ENCODE data around the gene NCAPH2. TPM values are rescaled to one million over a fixed set of nuclear protein-coding genes. Genes with fewer than 3 reads are reported as not detected.

NCAPH2 gene
- polyA plus RNA-seq, 12 donors: 22.0 to 33.1 (median 29.8) TPM; not detected in 1

DNA sequence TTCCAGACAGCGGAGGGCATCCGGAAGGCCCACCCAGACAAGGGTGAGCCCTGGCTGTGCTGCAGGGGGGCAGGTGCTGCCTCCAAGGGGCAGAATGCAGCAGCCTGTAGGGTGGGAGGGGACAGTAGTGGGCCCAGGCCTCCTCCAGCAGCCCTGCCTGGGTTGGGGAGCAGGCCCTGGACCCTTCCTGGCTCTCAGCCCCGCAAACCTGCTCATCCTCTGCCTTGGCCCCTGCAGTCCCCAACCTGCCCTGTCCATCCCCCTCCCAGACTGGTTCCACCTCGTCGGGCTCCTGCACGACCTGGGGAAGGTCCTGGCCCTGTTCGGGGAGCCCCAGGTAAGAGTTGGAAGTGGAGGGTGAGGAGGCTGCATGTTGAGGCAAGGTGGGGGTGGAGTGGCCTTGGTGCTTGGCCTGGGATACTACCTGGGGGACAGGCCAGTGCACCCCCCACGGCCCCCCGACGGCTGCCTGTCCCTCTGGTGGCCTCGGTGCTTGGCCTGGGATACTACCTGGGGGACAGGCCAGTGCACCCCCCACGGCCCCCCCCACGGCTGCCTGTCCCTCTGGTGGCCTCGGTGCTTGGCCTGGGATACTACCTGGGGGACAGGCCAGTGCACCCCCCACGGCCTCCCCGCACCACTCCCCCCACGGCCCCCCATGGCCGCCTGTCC is 19.9 kb upstream of the NCAPH2 start:
- DNase-seq: no peak

DNA sequence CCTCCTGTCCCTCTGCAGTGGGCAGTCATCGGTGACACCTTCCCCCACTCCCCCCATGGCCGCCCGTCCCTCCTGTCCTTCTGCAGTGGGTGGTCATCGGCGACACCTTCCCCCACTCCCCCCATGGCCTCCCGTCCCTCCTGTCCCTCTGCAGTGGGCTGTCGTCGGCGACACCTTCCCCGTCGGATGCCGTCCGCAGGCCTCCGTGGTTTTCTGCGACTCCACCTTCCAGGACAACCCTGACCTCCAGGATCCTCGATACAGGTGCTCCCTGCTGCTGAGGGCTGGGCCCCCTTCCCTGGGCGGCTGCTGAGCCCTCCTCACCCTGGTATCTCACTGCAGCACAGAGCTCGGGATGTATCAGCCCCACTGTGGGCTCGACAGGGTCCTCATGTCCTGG is 19.1 kb upstream of the NCAPH2 start:
- DNase-seq: no peak

- DNase-seq: no peak
Measured at GRCh38 chr22:50489363-50490243, 18.4 kb upstream of the NCAPH2 start.

GRCh38 chr22:50490531-50491308 is 17.3 kb upstream of the NCAPH2 start:
- no peak for DNase-seq

DNA sequence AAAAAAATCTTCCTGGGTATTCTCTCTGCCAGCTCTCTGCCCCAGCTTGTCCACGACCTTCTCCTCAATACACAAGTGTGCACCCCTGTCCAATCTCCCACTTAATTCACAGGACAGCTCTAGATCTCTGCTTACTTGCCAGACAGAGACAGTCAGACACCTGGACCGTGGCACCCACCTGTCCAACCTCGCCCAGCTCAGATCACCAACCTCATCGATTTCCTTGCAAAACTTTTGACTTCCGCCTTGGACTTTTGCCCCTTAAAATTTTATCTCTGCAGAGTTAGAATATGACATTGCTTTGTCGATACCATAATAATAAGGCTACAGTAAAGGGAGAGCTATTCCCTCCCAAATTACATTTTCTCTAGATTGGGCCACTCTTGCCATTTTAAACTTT is 10.9 kb upstream of the NCAPH2 start:
- no peak for DNase-seq

- DNase-seq: peak; percentile 35
Measured at GRCh38 chr22:50498322-50498890, 9.6 kb upstream of the NCAPH2 start.

- DNase-seq: no peak
Measured at GRCh38 chr22:50500452-50500851, 7.6 kb upstream of the NCAPH2 start.

GRCh38 chr22:50502096-50502495 is 5.9 kb upstream of the NCAPH2 start:
- no peak for DNase-seq

- DNase-seq: no peak
Measured at GRCh38 chr22:50502628-50503474, 5.2 kb upstream of the NCAPH2 start.

- DNase-seq: no peak
Measured at GRCh38 chr22:50503475-50504145, 4.4 kb upstream of the NCAPH2 start.

DNA sequence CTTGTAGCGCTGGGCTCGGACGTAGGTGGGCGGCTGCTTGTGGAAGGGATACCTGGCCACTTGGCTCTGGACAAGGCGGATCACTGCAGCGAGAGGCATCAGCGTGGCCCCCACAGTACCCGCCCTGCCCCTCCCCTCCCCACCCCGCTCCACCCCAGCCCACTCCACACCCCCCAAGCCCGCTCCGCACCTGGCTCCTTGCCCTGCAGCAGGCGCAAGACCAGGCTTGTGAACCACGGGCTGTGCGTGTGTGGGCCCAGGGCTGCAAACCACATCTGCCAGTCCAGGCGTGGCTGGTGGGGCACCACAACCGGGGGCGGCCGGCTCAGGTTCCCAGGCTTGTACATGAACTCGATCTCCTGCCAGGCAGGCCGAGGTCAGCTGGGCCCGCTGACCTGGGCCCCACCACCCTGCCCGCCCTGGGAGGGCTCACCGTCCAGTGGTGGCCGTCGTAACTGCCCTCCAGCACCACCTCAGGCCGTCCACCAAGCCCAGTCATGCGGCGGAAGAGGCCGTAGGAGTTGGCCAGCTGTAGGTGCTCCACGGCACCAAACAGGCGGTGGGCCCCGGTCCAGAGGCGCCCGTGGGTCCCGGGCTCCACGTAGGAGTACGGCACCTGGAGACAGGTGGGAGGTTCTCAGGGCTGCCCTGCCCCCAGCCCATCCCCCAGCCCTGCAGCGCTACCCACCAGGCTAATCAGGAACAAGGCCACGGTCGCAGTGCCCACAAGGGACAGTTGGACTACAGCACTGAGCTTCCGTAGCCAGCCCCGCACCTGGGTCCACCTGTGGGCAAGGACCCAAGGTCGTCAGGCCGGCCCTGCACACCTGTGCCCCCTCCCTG is 3.4 kb upstream of the NCAPH2 start:
- DNase-seq: no peak

GRCh38 chr22:50505276-50505775 is 2.7 kb upstream of the NCAPH2 start:
- DNase-seq: no peak

GRCh38 chr22:50505776-50506610 is 2.0 kb upstream of the NCAPH2 start:
- no peak for DNase-seq

DNA sequence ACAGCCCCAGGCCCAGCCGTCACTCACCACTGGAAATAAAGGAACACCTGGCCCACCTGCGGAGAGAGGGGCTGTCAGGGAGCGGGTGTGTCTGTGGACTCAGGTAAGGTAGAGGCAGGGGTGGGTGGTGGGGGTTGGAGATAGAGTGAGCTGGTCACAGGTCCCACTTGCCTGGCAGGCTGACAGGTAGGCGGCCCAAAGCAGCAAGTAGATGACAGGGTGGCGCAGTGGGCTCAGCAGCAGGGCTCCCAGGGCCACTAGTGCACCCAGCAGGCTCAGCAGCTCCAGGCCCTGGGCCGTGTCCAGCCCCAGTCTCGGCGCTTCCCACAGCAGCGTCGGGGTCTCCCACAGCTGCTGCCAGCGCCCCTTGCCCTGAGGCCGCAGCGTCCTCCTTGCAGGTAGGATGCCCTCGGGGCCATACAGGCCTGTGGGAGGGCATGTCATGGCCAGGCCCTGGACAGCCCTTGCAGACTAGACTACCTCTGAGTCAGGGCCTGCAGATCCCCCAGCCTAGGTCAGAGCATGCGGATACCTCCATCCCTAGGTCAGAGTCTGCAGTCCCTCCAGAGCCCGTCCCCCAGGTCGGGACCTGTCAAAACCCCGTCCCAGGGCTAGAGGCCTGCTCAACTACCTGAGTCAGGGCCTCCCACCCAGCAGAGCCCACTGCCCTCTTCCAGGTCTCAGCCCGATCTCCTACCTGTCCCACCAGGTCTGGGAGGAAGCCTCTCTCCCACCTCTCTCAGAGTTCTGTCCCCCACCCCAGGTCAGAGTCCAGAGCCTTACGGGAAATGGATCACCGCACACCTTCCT is 1.2 kb upstream of the NCAPH2 start:
- DNase-seq: no peak

- DNase-seq: no peak
Measured at GRCh38 chr22:50507421-50507990, 518 bp upstream of the NCAPH2 start, which contains the start of gene LMF2. Gene LMF2 (minus strand): TSS chr22:50507702. CDS start chr22:50507675, 27 bp downstream.

DNA sequence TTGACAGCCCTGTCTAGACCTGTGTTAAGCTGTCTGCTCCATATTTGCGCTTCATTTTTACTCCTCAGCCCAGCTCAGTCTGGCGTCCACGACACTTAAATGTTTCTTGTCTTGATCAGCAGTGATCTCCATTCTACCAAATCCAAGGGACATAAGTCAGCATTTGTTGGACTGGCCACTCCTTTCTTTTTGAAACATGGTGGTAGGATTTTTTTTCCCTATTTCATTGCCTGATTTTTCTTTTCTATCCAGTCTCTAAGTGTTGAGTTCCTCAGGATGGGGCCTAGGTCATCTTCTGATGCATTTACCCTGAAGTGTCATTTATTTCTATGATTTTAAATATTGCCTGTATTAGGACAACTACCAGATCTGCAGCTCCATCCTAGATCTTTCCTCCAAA is 873 bp downstream of the NCAPH2 start:
- no peak for DNase-seq

GRCh38 chr22:50513175-50513574 is 5.2 kb downstream of the NCAPH2 start:
- DNase-seq: no peak
